MM.1S (cell line): ENCODE measurements around the gene PALD1.

Experiments
- CTCF ChIP-seq: fragments of 300-600 bp; sonication (generic); IDR thresholded peaks from 2 replicates; pipeline ENCODE4 v1.5.1; 2016; ENCODE audit warnings: antibody characterized with exemption, low read length, mixed read lengths
- EZH2phosphoT487 ChIP-seq: fragments of 300-600 bp; sonication (generic); IDR thresholded peaks from 2 replicates; pipeline ENCODE4 v1.6.1; 2018; ENCODE audit warnings: antibody characterized with exemption, low read length

GRCh38 chr10:70601746-70602145 lies 123.2 kb downstream of the PALD1 start:
- TF ChIP-seq CTCF (no peak), EZH2phosphoT487 (no peak)
